Medulla oblongata (tissue), 1 donor: ENCODE measurements around the gene AKR7A3.

Source experiments
- DNase-seq: peaks from one replicate; pipeline ENCODE4 v3.0.0-alpha.2; 2015; ENCODE audit errors: extremely low spot score

The AKR7A3 gene

DNA sequence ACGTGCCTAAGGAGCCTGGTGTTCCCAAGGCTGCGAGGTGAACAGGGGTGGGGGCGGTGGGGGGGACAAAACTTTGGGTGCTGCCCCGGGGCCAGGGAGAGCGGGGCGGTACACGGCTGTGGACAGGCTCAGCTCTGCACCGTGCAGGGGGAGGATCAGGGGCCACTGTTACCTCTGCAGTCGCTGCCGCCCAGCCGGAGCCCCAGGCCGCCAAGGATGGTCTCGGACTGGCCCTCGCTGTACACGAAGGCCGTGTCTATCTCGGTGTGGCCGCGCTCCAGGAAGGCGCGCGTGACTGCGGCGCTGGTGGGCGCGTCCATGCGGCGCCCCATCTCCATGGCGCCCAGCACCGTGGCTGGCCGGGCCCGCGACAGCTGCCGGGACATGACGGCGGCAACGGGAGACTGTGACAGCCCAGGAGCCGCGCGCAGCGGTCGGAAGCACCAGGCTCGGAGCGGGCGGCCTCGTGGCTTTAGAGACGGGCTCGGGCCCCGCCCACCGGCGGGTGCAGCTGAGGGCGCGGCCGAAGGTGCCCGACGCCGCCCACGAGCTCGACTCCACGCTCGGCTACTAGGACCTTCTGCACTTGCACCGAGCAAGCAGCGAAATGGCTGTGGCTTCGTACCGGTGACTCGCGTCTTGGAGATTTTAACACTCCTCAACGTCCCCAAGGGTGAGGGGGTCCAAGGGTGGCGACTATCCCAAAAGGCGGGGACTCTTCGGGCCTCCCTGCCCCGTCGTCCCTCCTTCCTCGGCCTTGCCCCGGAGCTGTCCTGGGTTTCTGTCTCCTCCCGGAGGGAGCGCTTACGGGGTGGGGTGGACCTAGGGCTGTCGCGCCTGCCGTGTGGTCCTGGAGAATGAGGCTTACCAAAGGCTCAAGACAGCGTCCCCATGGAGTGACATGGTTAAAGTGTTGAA lies at the start of gene AKR7A3:
AKR7A3 (minus strand) TSS at position 447 of the 918 bp plus-strand sequence; CDS start at position 386, 61 bp downstream.
- DNase-seq: peak; percentile 65

DNA sequence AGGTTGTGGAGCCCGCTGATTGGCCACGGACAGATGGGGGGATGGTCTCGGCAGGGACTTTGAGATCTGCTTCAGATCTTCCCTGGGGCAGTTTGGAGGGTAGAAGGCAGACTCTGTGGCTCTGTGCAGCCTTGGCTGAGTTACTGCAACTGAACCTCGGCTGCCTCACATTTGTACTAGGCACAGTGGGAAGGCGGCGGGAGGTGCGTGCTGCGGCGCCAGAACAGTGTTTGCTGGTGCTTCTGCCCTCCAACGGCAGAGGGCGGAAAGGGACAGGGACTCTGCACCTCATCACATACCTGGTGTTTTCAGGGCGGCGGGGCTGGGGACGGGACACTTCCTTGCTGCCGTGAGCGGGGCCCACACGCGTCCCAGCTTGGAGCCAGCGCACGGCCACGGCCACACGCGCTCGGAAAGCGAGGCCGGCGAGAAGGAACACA lies 49.8 kb upstream of the AKR7A3 start:
- DNase-seq: no peak

- no peak for DNase-seq
These were observed 48.7 kb upstream of the AKR7A3 start for GRCh38 chr1:19337289-19337688.

- no peak for DNase-seq
These were observed 48.0 kb upstream of the AKR7A3 start for GRCh38 chr1:19336543-19336942.

DNA sequence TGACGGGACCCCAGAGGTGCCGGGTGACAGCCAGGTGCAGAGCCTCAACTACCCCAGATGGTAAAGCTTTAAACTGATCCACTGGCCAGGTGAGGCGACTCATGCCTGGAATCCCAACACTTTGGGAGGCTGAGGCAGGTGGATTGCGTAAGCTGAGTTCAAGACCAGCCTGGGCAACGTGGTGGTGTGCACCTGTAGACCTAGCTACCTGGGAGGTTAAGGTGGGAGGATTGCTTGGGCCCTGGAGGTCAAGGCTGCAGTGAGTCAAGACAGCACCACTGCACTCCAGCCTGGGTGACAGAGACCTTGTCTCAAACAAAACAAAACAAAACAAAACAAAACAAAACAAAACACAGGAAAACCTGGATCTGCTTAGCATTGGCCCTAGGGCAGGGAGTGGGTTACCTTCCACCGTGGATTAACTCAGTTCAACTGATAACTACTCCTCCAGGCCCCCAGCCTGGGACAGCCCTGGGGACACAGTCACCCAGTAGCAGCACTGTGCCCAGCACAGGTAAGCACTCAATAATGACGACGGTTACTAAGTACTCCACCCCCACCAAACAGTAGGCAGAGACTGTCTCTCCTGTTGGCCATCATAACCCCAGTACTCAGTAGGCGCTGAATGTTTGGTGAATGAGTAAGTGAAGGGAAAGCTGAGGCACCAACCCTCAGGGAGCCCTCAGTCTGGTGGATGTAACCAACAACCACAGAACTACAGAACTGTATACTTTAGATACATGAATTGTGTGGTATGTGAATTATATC lies 45.2 kb upstream of the AKR7A3 start:
- no peak for DNase-seq

DNA sequence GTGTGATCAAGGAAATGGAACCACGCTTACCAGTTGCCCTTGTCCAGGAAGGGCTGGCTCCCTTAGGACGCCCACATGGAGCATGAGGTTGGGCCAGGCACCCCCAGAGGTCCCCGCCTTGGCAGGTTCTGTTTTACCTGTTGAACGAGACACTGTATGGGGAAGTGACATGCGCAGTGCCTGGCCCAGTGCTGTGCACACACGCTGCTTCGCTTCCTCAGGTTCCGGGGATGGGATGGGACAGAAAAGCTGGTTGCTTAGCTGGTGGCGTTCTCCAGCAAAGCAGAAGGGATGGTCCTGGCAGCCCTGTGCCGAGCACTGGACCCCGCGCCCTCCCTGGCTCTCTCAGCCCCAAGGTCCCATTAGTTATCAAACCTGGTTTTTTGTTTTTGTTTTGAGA lies 44.3 kb upstream of the AKR7A3 start:
- DNase-seq: no peak

GRCh38 chr1:19331262-19331878 lies 42.8 kb upstream of the AKR7A3 start:
- DNase-seq: no peak

DNA sequence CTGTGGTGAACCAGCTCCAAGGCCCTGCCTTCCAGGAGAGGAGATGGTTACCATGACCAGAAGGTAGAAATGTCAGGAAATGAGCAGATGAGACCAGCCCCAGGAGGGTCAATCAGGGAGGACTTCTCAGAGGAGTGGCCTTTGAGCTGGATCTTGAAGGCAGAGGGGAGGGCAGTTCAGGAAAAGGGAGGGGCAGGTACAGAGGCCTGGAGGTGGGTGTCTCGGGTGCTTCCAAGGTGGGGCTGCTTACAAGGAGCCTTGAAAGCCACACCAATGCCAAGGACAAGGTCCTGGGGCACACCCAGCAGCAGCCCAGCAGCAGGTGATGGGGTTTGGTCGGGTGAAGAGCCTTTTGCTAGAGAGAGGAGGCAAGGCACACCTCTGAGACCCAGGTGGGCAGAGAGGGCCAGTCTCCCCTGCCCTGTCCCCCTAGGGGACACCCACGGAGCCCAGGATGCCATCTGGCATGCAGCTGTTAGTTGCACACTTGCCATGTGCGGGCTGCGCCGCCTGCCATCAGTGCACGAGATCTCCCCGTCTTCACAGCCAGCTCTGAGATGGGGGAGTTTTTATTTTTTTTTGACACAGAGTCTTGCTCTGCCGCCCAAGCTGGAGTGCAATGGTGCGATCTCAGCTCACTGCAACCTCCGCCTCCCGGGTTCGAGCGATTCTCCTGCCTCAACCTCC lies 42.0 kb upstream of the AKR7A3 start:
- DNase-seq: no peak

DNA sequence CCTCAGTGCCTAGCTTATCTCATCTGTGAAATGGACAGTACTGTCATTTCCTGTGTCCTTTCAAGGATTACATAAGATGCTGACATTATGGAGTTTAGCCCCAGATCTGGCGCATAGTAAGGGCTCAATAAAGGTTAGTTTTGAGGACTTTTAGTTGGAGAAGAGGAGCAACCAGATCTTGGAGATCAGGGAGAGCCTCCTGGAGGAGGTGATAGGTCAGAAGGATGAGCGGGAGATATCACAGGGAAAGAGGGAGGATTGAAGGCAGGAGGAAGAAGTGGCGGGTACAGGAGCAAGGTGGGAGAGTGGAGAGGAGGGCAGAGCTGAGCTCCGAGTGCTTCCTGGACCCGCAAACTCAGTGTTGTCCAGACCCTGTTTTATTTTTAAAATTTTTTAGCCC lies 41.0 kb upstream of the AKR7A3 start:
- DNase-seq: no peak

- DNase-seq: no peak
These were observed 40.6 kb upstream of the AKR7A3 start for GRCh38 chr1:19329188-19329587.

- DNase-seq: no peak
These were observed 39.9 kb upstream of the AKR7A3 start for GRCh38 chr1:19328486-19328885.

GRCh38 chr1:19327736-19328135 lies 39.2 kb upstream of the AKR7A3 start:
- DNase-seq: no peak

DNA sequence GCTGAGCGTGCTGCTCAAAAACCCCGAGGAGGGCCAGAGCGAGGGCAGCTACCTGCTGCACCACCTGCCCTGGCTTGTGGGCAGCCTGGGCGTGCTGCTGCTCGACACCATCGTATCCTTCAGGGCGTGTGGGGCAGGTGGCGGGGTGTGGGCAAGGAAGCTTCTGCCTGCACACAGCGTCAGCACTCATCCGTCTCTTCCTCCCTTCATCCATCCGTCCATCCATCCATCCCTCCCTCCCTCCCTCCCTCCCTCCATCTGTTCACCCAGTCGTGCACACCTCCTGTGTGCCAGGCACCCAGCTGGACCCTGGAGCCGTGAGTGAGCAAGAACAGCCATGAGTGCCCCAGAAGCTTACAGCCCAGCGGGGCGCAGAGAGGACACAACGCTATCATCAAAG lies 38.7 kb upstream of the AKR7A3 start:
- DNase-seq: no peak

DNA sequence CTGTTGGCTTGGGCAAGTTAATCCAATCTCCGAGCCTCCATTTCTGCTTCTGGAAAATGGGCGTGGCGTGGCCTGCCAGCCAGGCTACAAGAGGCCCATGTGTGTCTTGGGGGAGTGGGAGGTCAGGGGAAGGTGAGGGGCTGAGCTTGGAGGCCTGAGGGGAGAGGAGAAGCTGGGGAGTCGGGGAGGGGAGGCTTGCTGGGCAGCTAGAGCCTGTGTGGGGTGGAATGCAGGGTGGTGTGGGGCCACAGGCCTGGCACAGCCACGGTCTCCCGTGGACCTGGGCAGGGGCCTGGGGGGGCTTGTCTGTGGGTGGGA lies 38.1 kb upstream of the AKR7A3 start:
- no peak for DNase-seq

DNA sequence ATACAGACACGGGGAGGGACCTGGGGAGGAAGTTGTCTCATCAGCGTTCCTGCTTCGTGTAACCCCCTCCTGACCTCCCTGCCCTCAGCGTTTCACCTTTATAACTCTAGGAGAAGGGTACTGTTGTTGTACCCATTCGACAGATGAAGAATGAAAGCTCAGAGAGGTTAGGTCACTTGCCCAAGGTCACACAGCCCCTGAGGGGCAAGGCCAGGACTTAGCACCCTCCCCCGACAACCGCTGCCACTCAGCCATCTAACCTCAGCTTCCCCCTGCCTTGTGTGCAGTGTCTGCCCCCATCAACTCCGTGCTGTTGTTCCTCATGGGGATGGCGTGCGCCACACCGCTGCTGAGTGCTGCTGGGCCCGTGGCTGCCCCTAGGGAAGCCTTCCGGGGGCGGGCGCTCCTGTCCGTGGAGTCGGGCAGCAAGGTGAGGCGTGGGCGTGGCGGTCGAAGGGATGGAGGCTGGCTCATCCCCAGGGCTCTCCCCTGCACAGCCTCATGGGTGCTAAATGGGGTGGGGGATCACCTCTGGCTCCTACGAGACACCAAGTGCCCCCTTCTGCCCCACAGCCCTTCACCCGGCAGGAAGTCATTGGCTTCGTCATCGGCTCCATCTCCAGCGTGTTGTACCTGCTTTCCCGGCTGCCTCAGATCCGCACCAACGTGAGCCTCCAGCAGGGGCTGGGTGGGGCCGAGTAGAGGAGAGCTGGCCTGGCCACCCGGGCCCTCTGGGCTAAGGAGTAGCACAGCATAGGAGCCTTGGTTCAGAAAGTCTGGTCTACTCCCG lies 37.6 kb upstream of the AKR7A3 start:
- no peak for DNase-seq

DNA sequence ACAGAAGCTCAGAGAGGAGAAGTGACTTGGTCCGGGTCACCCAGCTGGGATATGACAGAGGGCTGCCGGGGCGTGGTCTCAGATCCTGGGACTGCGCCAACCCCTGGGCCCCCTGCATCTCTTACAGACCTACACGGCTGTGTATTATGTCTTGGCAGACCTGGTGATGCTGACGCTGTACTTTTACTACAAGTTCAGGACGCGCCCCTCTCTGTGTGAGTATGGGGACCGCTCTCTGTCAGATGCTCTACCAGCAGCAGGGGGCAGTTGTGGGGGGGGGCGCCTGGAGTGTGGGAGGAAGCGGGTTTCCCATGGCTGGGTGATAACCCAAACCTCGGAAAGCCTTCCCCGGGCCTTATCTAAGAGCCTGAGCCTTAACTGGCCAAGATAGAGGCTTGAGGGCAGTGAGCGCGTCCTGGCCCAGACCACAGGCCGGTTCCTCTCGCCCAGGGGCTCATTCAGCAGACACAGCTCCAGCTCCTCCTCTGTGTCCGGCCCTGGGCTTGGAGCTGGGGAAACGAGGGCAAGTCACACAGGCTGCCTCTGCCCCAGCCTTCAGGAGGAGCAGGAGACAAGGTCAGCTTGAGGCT lies 36.9 kb upstream of the AKR7A3 start:
- DNase-seq: no peak

GRCh38 chr1:19324665-19324990 lies 36.1 kb upstream of the AKR7A3 start:
- DNase-seq: no peak

DNA sequence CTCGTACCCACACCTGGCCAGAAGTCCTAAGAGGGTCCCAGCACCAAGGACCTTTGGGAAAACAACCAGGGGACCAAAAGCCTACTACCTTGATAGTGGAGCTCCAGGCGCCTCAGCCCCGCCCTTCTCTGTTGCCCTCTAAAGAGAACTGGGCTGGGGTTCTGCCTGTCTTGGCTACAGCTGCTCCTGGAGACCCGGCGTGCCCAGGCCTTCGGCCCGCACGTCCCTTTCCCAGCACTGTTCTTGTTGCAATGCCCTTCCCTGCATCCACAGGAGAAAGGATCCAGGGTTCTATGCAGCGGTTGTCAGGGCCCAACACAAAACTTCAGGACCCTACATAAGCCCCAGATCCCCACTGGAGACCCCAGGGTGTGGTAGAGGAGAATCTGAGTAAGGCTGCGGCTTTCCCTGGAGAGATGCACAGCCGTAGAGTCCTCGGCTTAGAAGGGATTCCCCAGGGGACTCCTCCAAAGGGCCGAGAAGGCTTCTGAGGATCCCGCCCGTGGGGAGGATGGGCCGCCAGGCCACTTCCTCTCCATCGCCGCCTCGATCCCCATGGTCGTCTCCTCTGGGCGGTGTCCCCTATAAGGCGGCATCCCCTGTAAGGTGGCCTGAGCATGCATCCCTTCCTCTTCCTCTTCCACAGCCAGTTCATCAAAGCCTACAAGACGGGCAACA lies 35.6 kb upstream of the AKR7A3 start:
- no peak for DNase-seq

- no peak for DNase-seq
These were observed 33.9 kb upstream of the AKR7A3 start for GRCh38 chr1:19322481-19322880.

- no peak for DNase-seq
These were observed 32.5 kb upstream of the AKR7A3 start for GRCh38 chr1:19321071-19321470.
